HG03342 (cell line): ENCODE results near the gene VEZT.
"Not testable (repeated sequence)": the region's sequence is repeated elsewhere in the genome, so short reads cannot be mapped to it uniquely, and the experiment has no call there.

Experiments used
- ATAC-seq: cut with Tn5 transposase; IDR thresholded peaks from one replicate; pipeline ENCODE4 v1.9.1; 2021; ENCODE audit warnings: mild to moderate bottlenecking, moderate library complexity; ENCODE audit not compliant: unreplicated experiment

Gene VEZT

DNA sequence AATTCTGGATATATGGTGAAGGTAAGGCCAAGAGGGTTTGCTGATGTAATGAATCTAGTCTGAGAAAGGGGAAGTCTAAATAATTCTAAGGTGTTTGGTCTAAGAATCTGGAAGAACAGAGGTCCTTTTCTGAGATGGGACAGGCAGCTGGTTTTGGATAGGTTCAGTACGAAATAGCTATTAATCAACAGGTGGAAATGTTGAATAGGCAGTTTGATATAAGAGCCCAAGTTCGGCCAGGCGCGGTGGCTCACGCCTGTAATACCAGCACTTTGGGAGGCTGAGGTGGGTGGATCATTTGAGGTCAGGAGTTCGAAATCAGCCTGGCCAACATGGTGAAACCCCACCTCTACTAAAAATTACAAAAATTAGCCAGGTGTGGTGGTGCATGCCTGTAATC is 97.1 kb downstream of the VEZT start:
- not testable (repeated sequence) for ATAC-seq

GRCh38 chr12:95316798-95317197 is 99.2 kb downstream of the VEZT start:
- ATAC-seq: no peak

DNA sequence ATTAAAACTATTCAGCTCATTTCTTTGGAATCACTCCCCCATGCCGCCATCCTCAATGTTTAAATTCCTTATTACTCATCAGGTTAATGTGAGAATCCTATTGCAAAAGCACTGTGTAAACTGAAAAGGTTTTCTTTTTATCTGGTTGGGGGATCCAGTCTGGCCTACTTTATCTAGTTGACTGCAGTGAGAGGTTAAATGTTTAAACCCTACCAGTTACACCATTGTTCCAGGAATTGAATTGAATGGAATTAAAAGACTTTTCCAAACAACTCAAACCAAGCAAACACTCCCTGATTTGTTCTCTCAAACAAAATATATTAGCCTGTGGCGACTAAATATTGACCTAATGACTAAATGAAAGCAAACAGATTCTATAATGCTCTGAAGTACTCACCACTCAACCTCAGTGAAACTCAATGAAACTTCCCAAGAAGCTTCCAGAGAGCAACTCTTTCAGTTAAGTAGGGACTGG is 100.5 kb downstream of the VEZT start:
- ATAC-seq: no peak

GRCh38 chr12:95319694-95320331 is 102.2 kb downstream of the VEZT start:
- ATAC-seq: no peak

- no peak for ATAC-seq
Measured at GRCh38 chr12:95321516-95322246, 104.1 kb downstream of the VEZT start.

GRCh38 chr12:95322326-95322725 is 104.7 kb downstream of the VEZT start:
- ATAC-seq: no peak

DNA sequence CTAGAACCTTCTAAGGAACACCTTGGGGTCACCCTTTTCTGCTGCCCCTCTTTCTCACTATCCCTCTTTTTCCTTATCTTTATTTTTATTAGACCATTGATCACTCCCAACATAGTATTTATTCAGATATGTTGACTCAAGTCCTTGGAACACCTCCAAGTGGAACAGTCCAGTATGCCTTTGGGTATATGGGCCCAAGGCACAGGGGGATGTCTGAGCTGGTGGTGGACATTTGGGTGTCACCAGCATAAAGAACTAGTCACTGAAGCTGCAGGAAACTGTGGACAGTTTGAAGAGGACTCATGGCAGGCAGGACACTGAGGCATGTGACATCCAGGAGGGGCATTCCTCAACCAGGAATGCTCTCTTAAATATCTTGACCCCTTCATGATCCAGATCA is 105.6 kb downstream of the VEZT start:
- ATAC-seq: no peak

GRCh38 chr12:95324246-95324645 is 106.6 kb downstream of the VEZT start:
- ATAC-seq: not testable (repeated sequence)

- no peak for ATAC-seq
Measured at GRCh38 chr12:95325501-95325900, 107.9 kb downstream of the VEZT start.

DNA sequence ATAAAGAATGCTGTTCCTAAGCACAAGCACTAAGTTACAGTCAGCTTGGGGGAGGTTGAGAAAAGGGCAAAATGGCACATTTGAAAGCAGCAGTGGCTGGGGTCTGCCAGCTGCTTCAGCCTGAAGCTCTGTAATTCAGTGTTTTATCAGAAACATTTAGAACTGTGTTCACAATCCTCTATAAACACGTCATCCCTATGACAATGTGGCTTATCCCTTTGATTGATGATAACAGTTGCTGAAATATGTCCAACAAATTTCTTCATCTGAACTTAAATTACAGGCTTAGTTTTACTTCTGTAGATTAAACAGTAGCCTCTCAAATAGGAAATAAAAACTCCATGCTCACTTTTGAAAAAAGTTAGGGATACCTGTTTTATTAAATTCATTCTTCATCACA is 108.8 kb downstream of the VEZT start:
- ATAC-seq: no peak

GRCh38 chr12:95326855-95327254 is 109.2 kb downstream of the VEZT start:
- ATAC-seq: no peak

GRCh38 chr12:95328708-95329107 is 111.1 kb downstream of the VEZT start:
- no peak for ATAC-seq

- ATAC-seq: no peak
Measured at GRCh38 chr12:95335948-95336347, 118.3 kb downstream of the VEZT start.

GRCh38 chr12:95336387-95337067 is 118.9 kb downstream of the VEZT start:
- ATAC-seq: no peak

DNA sequence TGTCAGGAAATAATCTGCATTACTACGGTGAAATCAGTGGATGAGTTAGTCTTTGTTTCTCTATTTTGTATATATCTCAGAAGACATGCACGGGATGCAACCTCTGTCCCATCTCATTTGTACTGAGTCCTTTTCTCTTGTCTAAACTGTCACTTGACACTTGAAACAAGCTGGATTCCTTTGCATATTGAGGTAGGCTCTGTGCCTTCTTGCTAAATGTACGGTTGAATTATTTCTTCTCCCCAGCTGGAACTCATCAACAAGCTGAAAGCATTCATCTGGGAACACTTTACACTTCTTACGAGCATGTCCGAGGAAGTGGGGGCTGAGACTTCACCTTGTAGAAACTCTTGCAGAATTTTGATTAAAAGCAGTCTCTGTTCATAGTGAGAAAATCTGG is 119.5 kb downstream of the VEZT start:
- no peak for ATAC-seq

GRCh38 chr12:95339086-95339788 is 121.6 kb downstream of the VEZT start:
- no peak for ATAC-seq

GRCh38 chr12:95342008-95342407 is 124.4 kb downstream of the VEZT start:
- no peak for ATAC-seq

- no peak for ATAC-seq
Measured at GRCh38 chr12:95343461-95344230, 126.0 kb downstream of the VEZT start.

- no peak for ATAC-seq
Measured at GRCh38 chr12:95349291-95349690, 131.7 kb downstream of the VEZT start.

GRCh38 chr12:95351748-95352147 is 134.1 kb downstream of the VEZT start:
- ATAC-seq: no peak
